Measurements from ENCODE around the gene EARS2.

The EARS2 gene

GRCh38 chr16:23523876-23524385, 33.2 kb downstream of the EARS2 start:
- TF ChIP-seq CTCF (IDR thresholded peaks at IDR 0.05; ENCODE audit: low read depth, low read length) = no peak
- no peak overlapping the region for H3K4me3 ChIP-seq (ENCODE audit: low read depth, low read length)

- no peak overlapping the region for H3K4me3 ChIP-seq (ENCODE audit: low read depth, low read length)
- no peak for TF ChIP-seq CTCF (IDR thresholded peaks at IDR 0.05; ENCODE audit: low read depth, low read length)
Measured at GRCh38 chr16:23523321-23523720, 33.8 kb downstream of the EARS2 start.

- no peak for TF ChIP-seq CTCF (IDR thresholded peaks at IDR 0.05; ENCODE audit: low read depth, low read length)
Measured at GRCh38 chr16:23521965-23522364, 35.2 kb downstream of the EARS2 start.

GRCh38 chr16:23521037-23521743, 36.0 kb downstream of the EARS2 start:
- no peak for TF ChIP-seq CTCF (IDR thresholded peaks at IDR 0.05; ENCODE audit: low read depth, low read length)
- H3K4me3 ChIP-seq (ENCODE audit: low read depth, low read length) = no peak overlapping the region

More at GRCh38 chr16:23521965-23522364, 35.2 kb downstream of the EARS2 start:
- H3K4me3 ChIP-seq (ENCODE audit: low read depth, low read length) = no peak overlapping the region

GRCh38 chr16:23520500-23520899, 36.6 kb downstream of the EARS2 start:
- no peak for TF ChIP-seq CTCF (IDR thresholded peaks at IDR 0.05; ENCODE audit: low read depth, low read length)
- no peak overlapping the region for H3K4me3 ChIP-seq (ENCODE audit: low read depth, low read length)

- H3K4me3 ChIP-seq (ENCODE audit: low read depth, low read length) = no peak overlapping the region
- TF ChIP-seq CTCF (IDR thresholded peaks at IDR 0.05; ENCODE audit: low read depth, low read length) = no peak
Measured at GRCh38 chr16:23519282-23519681, 37.9 kb downstream of the EARS2 start.

GRCh38 chr16:23518435-23518891, 38.7 kb downstream of the EARS2 start:
- H3K4me3 ChIP-seq (ENCODE audit: low read depth, low read length) = no peak overlapping the region
- no peak for TF ChIP-seq CTCF (IDR thresholded peaks at IDR 0.05; ENCODE audit: low read depth, low read length)
